Measurements from ENCODE around the gene RAB36.

RAB36 gene

GRCh38 chr22:23137905-23138561 lies 7.2 kb upstream of the RAB36 start:
- no peak for DNase-seq (ENCODE audit: low spot score)

DNA sequence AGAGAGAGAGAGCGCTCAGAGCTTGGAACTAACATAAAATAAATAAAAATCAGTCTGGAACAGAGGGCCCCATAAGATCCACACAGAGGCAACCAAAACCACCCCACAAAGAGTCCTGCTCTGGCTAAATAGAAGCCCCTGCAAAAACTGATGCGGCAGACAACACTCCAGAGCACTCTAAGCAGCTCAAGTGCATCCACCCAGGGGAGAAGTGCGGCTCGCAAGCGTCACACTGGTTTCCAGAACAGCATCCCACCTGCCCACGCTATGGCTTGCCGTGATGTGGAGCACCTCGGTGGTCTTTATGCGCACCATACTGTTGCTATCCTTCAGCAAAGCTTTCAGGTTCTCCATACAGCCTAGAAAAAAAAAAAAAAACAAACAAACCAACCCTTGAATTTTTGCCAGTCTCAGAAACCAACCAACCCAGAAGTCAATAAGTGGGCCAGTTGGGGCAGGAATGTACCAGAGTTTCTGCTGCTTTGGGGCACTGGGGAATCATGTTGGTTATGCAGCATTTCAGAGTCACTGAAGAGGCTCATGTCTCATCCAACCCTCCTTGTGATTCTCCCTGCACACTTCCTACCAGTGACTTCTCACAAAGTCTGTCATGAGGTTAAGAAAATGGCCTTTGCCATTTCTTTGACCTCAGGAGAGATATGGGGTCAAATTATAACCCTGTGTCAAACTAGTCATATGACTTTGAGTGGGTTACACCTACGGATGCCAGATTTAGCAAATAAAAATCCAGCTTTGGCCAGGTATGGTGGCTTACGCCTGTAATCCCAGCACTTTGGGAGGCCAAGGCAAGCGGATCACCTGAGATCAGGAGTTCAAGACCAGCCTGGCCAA lies 6.5 kb upstream of the RAB36 start:
- no peak for DNase-seq (ENCODE audit: low spot score)

DNA sequence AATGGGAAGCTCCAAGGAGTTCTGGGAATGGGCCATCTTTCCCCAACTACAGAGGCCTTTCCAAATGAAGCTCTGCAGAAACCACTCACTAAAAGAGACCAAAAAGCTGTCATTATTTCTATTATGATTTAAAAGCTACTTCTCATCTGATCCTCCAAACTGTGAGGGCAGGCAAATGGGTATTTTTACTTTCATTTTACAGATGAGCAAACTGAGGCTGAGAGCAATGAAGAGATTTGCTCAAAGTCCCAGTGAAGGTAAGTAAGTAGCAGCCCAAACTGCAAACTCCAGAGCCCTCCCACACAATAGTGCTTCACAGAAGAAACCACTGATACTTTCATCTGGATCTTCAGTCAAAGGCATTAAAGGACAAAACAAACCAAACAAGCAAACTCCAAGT lies 4.9 kb upstream of the RAB36 start:
- DNase-seq (ENCODE audit: low spot score), result no peak

- DNase-seq (ENCODE audit: low spot score), result no peak
These were observed 2.7 kb upstream of the RAB36 start for GRCh38 chr22:23142546-23143105.

DNA sequence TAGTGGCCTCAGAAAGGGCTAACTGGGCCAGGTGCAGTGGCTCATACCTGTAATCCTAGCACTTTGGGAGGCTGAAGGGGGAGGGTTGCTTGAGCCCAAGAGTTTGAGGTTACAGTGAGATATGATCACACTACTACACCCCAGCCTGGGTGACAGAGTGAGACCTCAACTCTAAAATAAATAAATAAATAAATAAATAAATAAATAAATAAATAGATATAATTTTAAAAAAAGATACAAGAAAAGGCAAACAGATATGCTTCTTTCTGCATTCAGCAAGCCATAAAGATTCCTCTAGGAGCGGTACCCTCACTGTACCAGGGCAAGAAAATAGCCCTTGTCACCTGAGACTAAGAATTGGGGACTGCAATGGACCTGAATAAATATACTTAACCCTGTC lies 2.2 kb upstream of the RAB36 start:
- DNase-seq (ENCODE audit: low spot score), result no peak

DNA sequence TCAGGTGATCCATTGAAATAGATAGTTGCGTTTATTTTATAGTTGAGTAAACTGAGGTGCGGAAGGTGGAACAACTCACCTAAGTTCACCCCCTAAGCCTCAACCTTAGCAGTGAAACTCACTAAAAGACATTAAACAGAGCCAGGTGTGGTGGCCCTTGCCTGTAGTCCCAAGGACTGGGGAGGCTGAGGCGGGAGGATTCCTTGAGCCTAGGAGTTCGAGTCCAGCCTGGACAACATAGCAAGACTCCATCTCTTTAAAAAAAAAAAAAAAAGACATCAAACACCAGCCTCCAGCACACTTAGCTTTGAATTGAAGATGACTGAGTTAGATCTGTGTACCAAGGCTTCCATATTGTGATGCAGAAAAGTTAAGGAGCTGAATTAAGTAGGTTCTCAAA lies 845 bp upstream of the RAB36 start:
- no peak for DNase-seq (ENCODE audit: low spot score)

GRCh38 chr22:23145878-23146470 lies 697 bp downstream of the RAB36 start:
- DNase-seq (ENCODE audit: low spot score), result no peak

GRCh38 chr22:23146478-23147205 lies 1.4 kb downstream of the RAB36 start:
- no peak for DNase-seq (ENCODE audit: low spot score)

DNA sequence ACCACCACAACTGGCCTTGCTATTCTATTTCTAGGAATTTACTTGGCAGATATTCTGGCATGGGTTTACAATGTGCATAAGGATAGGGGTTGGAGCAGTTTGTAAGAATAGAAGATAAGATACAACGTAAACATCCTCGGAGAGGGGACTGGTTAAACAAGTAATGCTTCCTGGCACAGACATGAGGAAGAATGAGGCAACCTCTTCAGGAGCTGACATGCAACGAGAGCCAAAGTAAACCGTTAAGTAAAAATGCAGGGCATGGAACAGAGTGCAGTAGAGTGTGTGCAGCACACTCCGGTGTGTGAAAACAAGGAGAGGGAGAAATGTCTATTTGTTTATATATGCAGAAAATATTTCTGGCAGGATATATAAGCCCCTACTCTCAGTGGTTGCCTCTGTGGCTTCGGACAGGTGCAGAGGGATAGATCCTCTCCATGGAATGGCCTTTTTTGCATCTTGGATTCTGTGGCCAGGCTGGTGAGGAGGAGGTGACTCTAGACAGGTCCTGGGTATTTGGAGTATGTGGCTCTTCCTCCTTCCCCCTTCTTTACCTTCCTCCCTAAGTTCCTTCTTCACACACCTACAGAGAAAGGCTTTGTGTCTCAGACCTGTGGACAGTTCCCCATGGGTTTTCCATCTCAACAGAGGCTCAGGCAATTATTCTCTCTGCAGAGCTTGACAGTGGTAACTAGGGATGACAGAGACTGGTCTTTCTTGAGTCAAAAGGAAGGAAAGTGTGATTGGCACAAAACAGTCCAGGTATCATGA lies 2.5 kb downstream of the RAB36 start:
- no peak for DNase-seq (ENCODE audit: low spot score)

DNA sequence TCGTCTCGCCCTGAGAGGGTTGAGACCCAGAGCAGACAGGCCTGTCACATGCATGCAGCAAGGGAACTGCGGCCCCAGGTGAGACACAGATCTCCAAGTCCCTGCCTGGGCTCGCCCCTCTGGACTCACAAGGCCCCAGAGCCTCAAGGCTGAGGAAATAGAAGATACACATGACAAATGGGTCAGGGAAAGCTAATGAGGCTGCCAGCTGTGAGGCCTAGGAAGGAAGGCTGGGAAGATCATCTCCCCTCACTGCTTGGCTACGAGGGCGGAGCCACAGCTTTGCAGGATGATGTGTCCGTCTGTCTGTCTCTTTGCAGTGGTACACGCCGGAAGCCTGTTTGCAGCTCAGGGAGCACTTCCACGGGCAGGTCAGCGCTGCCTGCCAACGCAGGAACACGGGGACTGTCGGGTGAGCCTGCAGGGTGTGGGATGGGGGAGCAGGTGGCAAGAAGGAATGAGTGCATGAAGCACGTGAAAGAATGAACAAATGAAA lies 4.5 kb downstream of the RAB36 start:
- no peak for DNase-seq (ENCODE audit: low spot score)

DNA sequence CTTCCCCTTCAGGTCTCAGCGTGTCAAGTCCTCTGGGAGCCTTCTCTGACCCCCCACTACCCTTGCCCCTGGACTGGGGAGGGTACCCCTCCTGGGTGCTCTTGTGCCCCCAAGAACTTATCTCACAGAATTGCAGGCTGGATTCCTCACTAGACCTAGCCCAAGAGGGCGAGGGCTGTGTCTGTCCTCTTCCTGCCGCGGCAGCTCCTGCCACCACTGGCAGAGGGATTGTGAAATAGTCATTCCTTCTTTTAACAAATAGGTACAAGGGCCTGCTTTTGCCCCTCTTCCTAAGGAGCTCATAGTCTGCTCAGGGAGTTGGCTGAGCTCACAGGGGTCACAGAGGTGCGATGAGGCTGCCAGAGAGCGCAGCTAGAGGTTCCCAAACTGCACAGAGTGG lies 5.5 kb downstream of the RAB36 start:
- no peak for DNase-seq (ENCODE audit: low spot score)

GRCh38 chr22:23151827-23152226 lies 6.5 kb downstream of the RAB36 start:
- DNase-seq (ENCODE audit: low spot score), result no peak

GRCh38 chr22:23152238-23153114 lies 7.2 kb downstream of the RAB36 start:
- DNase-seq (ENCODE audit: low spot score), result no peak

GRCh38 chr22:23153994-23154393 lies 8.7 kb downstream of the RAB36 start:
- no peak for DNase-seq (ENCODE audit: low spot score)

- no peak for DNase-seq (ENCODE audit: low spot score)
These were observed 9.2 kb downstream of the RAB36 start for GRCh38 chr22:23154461-23154860.

DNA sequence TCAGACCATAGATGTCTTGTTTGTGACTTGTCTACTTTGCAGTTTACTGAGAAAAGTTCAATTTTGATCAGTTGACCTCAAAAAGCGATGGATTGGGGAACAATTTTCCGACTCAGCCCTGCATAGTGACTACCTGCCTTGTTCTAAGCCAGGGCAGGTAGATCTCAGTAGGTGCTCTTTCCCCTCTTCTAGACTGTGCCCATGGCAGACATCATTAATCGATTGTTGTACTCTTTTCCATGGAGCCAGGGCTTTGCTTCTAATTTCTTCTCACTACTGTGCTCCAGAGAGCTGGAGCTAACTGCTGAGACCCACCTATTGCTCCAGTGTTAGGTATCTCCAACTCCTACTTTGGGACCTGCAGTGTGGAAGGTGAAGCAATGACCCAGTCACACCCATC lies 9.9 kb downstream of the RAB36 start:
- no peak for DNase-seq (ENCODE audit: low spot score)

- no peak for DNase-seq (ENCODE audit: low spot score)
These were observed 10.6 kb downstream of the RAB36 start for GRCh38 chr22:23155831-23156230.

- no peak for DNase-seq (ENCODE audit: low spot score)
These were observed 11.0 kb downstream of the RAB36 start for GRCh38 chr22:23156286-23156685.

- DNase-seq (ENCODE audit: low spot score), result no peak
These were observed 12.6 kb downstream of the RAB36 start for GRCh38 chr22:23157560-23158515.
